B cell (primary cell): ENCODE measurements around the gene CYS1.

ENCODE experiments used
- EZH2 ChIP-seq: IDR thresholded peaks from 2 replicates; pipeline ENCODE4 v1.6.1; 2012; ENCODE audit warnings: borderline replicate concordance, low read depth, mild to moderate bottlenecking, moderate library complexity, low read length; ENCODE audit not compliant: insufficient read depth, poor library complexity, severe bottlenecking
- TF ChIP-seq, protein P1 (sequence below): fragments of 200-600 bp; IDR thresholded peaks from one replicate; pipeline ENCODE4 v1.8.0; 2022; ENCODE audit warnings: antibody characterized with exemption, mild to moderate bottlenecking

DNA sequence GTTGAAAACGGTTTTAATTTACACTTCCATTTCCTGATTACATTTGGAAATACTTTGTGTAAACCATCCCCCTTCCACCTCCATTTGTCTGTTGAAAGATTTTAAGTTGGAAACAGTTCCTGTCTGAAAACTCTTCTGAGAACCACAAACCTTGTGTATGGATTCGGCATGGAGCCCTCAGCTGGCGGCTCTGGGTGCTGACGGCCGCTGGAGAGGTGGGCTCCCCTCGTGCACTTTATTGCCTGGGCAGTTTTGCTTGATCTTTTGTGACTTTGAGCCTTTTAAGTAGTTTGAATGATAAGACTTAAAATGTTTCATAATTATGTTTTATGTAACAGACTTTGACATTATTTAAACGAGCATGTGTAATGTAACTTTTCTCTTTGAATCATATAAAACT, 25.8 kb downstream of the CYS1 start:
- TF ChIP-seq, protein P1, sequence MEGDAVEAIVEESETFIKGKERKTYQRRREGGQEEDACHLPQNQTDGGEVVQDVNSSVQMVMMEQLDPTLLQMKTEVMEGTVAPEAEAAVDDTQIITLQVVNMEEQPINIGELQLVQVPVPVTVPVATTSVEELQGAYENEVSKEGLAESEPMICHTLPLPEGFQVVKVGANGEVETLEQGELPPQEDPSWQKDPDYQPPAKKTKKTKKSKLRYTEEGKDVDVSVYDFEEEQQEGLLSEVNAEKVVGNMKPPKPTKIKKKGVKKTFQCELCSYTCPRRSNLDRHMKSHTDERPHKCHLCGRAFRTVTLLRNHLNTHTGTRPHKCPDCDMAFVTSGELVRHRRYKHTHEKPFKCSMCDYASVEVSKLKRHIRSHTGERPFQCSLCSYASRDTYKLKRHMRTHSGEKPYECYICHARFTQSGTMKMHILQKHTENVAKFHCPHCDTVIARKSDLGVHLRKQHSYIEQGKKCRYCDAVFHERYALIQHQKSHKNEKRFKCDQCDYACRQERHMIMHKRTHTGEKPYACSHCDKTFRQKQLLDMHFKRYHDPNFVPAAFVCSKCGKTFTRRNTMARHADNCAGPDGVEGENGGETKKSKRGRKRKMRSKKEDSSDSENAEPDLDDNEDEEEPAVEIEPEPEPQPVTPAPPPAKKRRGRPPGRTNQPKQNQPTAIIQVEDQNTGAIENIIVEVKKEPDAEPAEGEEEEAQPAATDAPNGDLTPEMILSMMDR, result no peak
- no peak for TF ChIP-seq EZH2
